ENCODE data around the gene AAR2. TPM values are rescaled to one million over a fixed set of nuclear protein-coding genes. Genes with fewer than 3 reads are reported as not detected.

Gene AAR2
- total and polyA plus RNA-seq, 7 donors: 13.4 to 29.6 (median 20.3) TPM

GRCh38 chr20:36203861-36204260 lies 32.4 kb upstream of the AAR2 start:
- H3K36me3 ChIP-seq (ENCODE audit: insufficient read depth in 1 of 2, low read depth in 1 of 2): no peaks in the 10 kb centered on the region
- H3K27me3 ChIP-seq (ENCODE audit: insufficient read depth in 3 of 3, low read length in 2 of 3): peaks cover 0 to 13% (median 0%) of the 10 kb centered on the region in 3 donors
- 87 to 96% (median 88%) methylated on average over 3 of the region's 3 CpGs for WGBS, 3 donors
- no peaks in the 10 kb centered on the region for H3K9me3 ChIP-seq
- DNase-seq (no peak), ATAC-seq (no peak)
- intact Hi-C loops (cut with DNase I): loop anchor here (2.0 to 10.0 kb wide), 2 partner anchors 235 to 391 kb away; no protein-coding TSS in a partner anchor
- no peak for TF ChIP-seq CTCF (IDR thresholded peaks at IDR 0.05)
- H3K4me1 ChIP-seq: no peaks in the 10 kb centered on the region
- no peak overlapping the region for H3K4me3 ChIP-seq
- H3K27ac ChIP-seq: no peak overlapping the region

- Histone ChIP-seq H3K27ac (no peak overlapping the region), H3K4me3 (no peak overlapping the region), H3K9me3 (no peaks in the 10 kb centered on the region), H3K4me1 (no peaks in the 10 kb centered on the region), H3K36me3 (ENCODE audit: insufficient read depth in 1 of 2, low read depth in 1 of 2) (no peaks in the 10 kb centered on the region), H3K27me3 (ENCODE audit: insufficient read depth in 3 of 3, low read length in 2 of 3) (peaks cover 0 to 13% (median 0%) of the 10 kb centered on the region in 3 donors)
- DNase-seq (no peak), ATAC-seq (no peak)
- intact Hi-C loops (cut with DNase I): loop anchor here in 1 of 2 donors (5.0 to 10.0 kb wide), 2 partner anchors 237 to 390 kb away; no protein-coding TSS in a partner anchor
- WGBS, 3 donors: 64 to 81% (median 68%) methylated on average over 3 of the region's 3 CpGs
- TF ChIP-seq CTCF (IDR thresholded peaks at IDR 0.05): no peak
Observed at GRCh38 chr20:36205026-36205425, 31.3 kb upstream of the AAR2 start.

- Histone ChIP-seq H3K9me3 (no peaks in the 10 kb centered on the region), H3K4me1 (no peaks in the 10 kb centered on the region), H3K27ac (no peak overlapping the region), H3K4me3 (no peak overlapping the region), H3K36me3 (ENCODE audit: insufficient read depth in 1 of 2, low read depth in 1 of 2) (no peaks in the 10 kb centered on the region), H3K27me3 (ENCODE audit: insufficient read depth in 3 of 3, low read length in 2 of 3) (peaks cover 0 to 13% (median 0%) of the 10 kb centered on the region in 3 donors)
- ATAC-seq: no peak
- no peak for DNase-seq
- 84 to 86% (median 84%) methylated on average over 9 of the region's 9 CpGs for WGBS, 3 donors
- intact Hi-C loops (cut with DNase I): loop anchor here in 1 of 2 donors (5.0 to 10.0 kb wide), 2 partner anchors 236 to 389 kb away; no protein-coding TSS in a partner anchor
- no peak for TF ChIP-seq CTCF (IDR thresholded peaks at IDR 0.05)
Observed at GRCh38 chr20:36206068-36206467, 30.2 kb upstream of the AAR2 start.

- intact Hi-C loops (cut with DNase I): loop anchor here in 1 of 2 donors (5.0 to 10.0 kb wide), 2 partner anchors 236 to 388 kb away; no protein-coding TSS in a partner anchor
- WGBS, 3 donors: 87 to 90% (median 88%) methylated on average over 9 of the region's 9 CpGs
- ATAC-seq: no peak
Observed at GRCh38 chr20:36206641-36207040, 29.6 kb upstream of the AAR2 start.

More at GRCh38 chr20:36206641-36207040, 29.6 kb upstream of the AAR2 start:
- peaks cover 0 to 13% (median 0%) of the 10 kb centered on the region in 3 donors for H3K27me3 ChIP-seq (ENCODE audit: insufficient read depth in 3 of 3, low read length in 2 of 3)
- no peak overlapping the region for H3K27ac ChIP-seq
- no peaks in the 10 kb centered on the region for H3K9me3 ChIP-seq
- H3K36me3 ChIP-seq (ENCODE audit: insufficient read depth in 1 of 2, low read depth in 1 of 2): no peaks in the 10 kb centered on the region
- no peak for DNase-seq
- no peak overlapping the region for H3K4me3 ChIP-seq
- no peaks in the 10 kb centered on the region for H3K4me1 ChIP-seq
- no peak for TF ChIP-seq CTCF (IDR thresholded peaks at IDR 0.05)
